Prostate gland (tissue), 2 donors: Measurements from ENCODE around the gene GDF2.

ENCODE experiments used
- POLR2AphosphoS5 ChIP-seq: sonication (generic); formaldehyde crosslinking; IDR thresholded peaks from one replicate; pipeline ENCODE4 v1.6.1; 2017; ENCODE audit warnings: antibody characterized with exemption
- TF ChIP-seq, protein P1 (sequence below), 4 experiments: fragments of 200-600 bp in 2 of 4; fragments of 450-650 bp in 2 of 4; sonication (generic) in 2 of 4; IDR thresholded peaks; 1 replicate in 3 of 4; 2 replicates in 1 of 4; pipeline ENCODE4 v1.5.1; 2016 to 2019; ENCODE audit warnings: antibody characterized with exemption in 4 of 4, mild to moderate bottlenecking in 2 of 4, moderate library complexity in 2 of 4

DNA sequence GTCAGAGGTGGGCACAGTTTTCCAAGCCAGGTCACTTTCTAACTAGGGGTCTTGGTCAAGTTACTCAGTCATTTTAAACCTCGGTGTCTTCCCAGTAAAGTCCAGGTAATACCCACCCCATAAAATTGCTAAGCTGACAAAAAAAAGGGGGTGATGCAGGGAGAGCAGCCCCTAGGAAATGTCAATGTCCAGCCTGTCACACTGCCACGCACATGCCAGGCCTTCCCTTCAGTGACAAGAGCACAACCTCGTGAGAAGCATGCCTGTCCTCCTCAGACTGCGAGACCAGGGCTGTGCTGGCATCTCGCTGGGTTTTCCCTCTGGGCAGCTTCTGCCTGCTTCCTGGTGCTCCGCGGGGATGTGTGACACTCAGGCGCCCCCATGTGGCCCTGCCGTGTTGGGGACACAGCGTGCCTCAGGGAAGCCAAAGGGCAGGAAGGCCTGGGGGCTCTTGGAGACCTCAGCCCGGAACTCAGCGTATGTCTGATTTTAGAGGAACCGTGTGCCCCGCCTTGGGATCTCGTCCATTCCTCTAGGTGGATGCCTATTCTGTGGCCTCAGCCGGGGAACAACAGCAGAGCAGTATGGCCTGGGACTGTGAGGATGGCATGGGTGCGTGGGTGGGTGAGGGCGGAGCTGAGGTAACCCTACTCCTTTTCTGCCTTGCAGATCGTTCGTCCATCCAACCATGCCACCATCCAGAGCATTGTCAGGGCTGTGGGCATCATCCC is 10.2 kb upstream of the GDF2 start:
- TF ChIP-seq, protein P1, sequence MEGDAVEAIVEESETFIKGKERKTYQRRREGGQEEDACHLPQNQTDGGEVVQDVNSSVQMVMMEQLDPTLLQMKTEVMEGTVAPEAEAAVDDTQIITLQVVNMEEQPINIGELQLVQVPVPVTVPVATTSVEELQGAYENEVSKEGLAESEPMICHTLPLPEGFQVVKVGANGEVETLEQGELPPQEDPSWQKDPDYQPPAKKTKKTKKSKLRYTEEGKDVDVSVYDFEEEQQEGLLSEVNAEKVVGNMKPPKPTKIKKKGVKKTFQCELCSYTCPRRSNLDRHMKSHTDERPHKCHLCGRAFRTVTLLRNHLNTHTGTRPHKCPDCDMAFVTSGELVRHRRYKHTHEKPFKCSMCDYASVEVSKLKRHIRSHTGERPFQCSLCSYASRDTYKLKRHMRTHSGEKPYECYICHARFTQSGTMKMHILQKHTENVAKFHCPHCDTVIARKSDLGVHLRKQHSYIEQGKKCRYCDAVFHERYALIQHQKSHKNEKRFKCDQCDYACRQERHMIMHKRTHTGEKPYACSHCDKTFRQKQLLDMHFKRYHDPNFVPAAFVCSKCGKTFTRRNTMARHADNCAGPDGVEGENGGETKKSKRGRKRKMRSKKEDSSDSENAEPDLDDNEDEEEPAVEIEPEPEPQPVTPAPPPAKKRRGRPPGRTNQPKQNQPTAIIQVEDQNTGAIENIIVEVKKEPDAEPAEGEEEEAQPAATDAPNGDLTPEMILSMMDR (IDR thresholded peaks at IDR 0.05) = peak; percentile 65 to 90 (median 78)
- TF ChIP-seq POLR2AphosphoS5 = no peak
